Measurements from ENCODE around the gene SPINT2. TPM values are rescaled to one million over a fixed set of nuclear protein-coding genes. Genes with fewer than 3 reads are reported as not detected.

Gene SPINT2
- polyA plus RNA-seq, 1 donor (not counting 4 experiments of a cell fraction or from before 2014, with no cell fraction given): 363 TPM

GRCh38 chr19:38250428-38250820 is 13.9 kb upstream of the SPINT2 start:
- Histone ChIP-seq H4K20me1 (ENCODE audit: control insufficient read depth, extremely low read depth, insufficient read depth, low read length) (no peaks in the 10 kb centered on the region), H3K27me3 (ENCODE audit: control insufficient read depth, extremely low read depth, insufficient read depth, low read length) (no peaks in the 10 kb centered on the region), H3K36me3 (ENCODE audit: control insufficient read depth in 2 of 2, extremely low read depth in 1 of 2, insufficient read depth in 2 of 2, low read length in 2 of 2) (no peaks in the 10 kb centered on the region), H3K4me2 (ENCODE audit: control insufficient read depth, extremely low read depth, insufficient read depth, low read depth, low read length) (no peak overlapping the region), H3K9me1 (ENCODE audit: control insufficient read depth, extremely low read depth, insufficient read depth, low read length) (no peaks in the 10 kb centered on the region), H3K9ac (ENCODE audit: control insufficient read depth, extremely low read depth, insufficient read depth, low read length) (no peak overlapping the region), H3K27ac (ENCODE audit: control insufficient read depth, insufficient read depth, low read length) (no peak overlapping the region), H3K4me3 (ENCODE audit: control insufficient read depth in 2 of 3, extremely low read depth in 1 of 3, insufficient read depth in 2 of 3, low read depth in 1 of 3, low read length in 3 of 3) (no peak overlapping the region), H3K4me1 (ENCODE audit: control insufficient read depth, extremely low read depth, insufficient read depth, low read length) (peaks cover 28% of the 10 kb centered on the region), H2AFZ (ENCODE audit: control insufficient read depth, low read length) (no peak overlapping the region), H3K9me3 (ENCODE audit: control insufficient read depth, low read depth, low read length) (no peaks in the 10 kb centered on the region), H3K79me2 (ENCODE audit: control insufficient read depth, insufficient read depth, low read length) (no peaks in the 10 kb centered on the region)
- FAIRE-seq: no peak
- dilution Hi-C loops (cut with MboI; ENCODE audit: extremely low pct_ligation_motif_present, low sequenced_read_pairs): no loop called here
- TF ChIP-seq EZH2 (IDR thresholded peaks at IDR 0.05; ENCODE audit: low read length) (no peak), CTCF (optimal IDR thresholded peaks at IDR 0.05 in 1 of 3, IDR thresholded peaks at IDR 0.05 in 1 of 3, conservative IDR thresholded peaks at IDR 0.05 in 1 of 3; ENCODE audit: extremely low read depth in 1 of 3, insufficient read depth in 2 of 3, low read length in 3 of 3) (no peak)
- DNase-seq (ENCODE audit: low read depth, low spot score): no peak

- H3K27me3 ChIP-seq (ENCODE audit: control insufficient read depth, extremely low read depth, insufficient read depth, low read length): no peaks in the 10 kb centered on the region
- TF ChIP-seq CTCF (optimal IDR thresholded peaks at IDR 0.05 in 1 of 3, IDR thresholded peaks at IDR 0.05 in 1 of 3, conservative IDR thresholded peaks at IDR 0.05 in 1 of 3; ENCODE audit: extremely low read depth in 1 of 3, insufficient read depth in 2 of 3, low read length in 3 of 3): no peak
- no peak for TF ChIP-seq EZH2 (IDR thresholded peaks at IDR 0.05; ENCODE audit: low read length)
- H3K36me3 ChIP-seq (ENCODE audit: control insufficient read depth in 2 of 2, extremely low read depth in 1 of 2, insufficient read depth in 2 of 2, low read length in 2 of 2): no peaks in the 10 kb centered on the region
- H3K9ac ChIP-seq (ENCODE audit: control insufficient read depth, extremely low read depth, insufficient read depth, low read length): peak overlapping the region; percentile 67
- H2AFZ ChIP-seq (ENCODE audit: control insufficient read depth, low read length): peak overlapping the region; percentile 84
- dilution Hi-C loops (cut with MboI; ENCODE audit: extremely low pct_ligation_motif_present, low sequenced_read_pairs): no loop called here
- no peak for DNase-seq (ENCODE audit: low read depth, low spot score)
- FAIRE-seq: peak; percentile 69
- no peaks in the 10 kb centered on the region for H3K79me2 ChIP-seq (ENCODE audit: control insufficient read depth, insufficient read depth, low read length)
- no peaks in the 10 kb centered on the region for H4K20me1 ChIP-seq (ENCODE audit: control insufficient read depth, extremely low read depth, insufficient read depth, low read length)
- peak overlapping the region in 2 of 3 experiments; percentile 43 to 54 for H3K4me3 ChIP-seq (ENCODE audit: control insufficient read depth in 2 of 3, extremely low read depth in 1 of 3, insufficient read depth in 2 of 3, low read depth in 1 of 3, low read length in 3 of 3)
- peak overlapping the region; percentile 82 for H3K4me2 ChIP-seq (ENCODE audit: control insufficient read depth, extremely low read depth, insufficient read depth, low read depth, low read length)
- peak overlapping the region; percentile 49 for H3K27ac ChIP-seq (ENCODE audit: control insufficient read depth, insufficient read depth, low read length)
- peaks cover 28% of the 10 kb centered on the region for H3K4me1 ChIP-seq (ENCODE audit: control insufficient read depth, extremely low read depth, insufficient read depth, low read length)
- no peaks in the 10 kb centered on the region for H3K9me3 ChIP-seq (ENCODE audit: control insufficient read depth, low read depth, low read length)
- no peaks in the 10 kb centered on the region for H3K9me1 ChIP-seq (ENCODE audit: control insufficient read depth, extremely low read depth, insufficient read depth, low read length)
These were observed 13.4 kb upstream of the SPINT2 start for GRCh38 chr19:38250821-38251563.

Data from keratinocyte (primary cell).